A549 (cell line): ENCODE results near the gene LTA4H.

Experiments
- CEBPB ChIP-seq, 2 experiments: fragments of >200 bp in 1 of 2; sonication (Bioruptor Twin) in 1 of 2; formaldehyde crosslinking in 1 of 2; IDR thresholded peaks; 2 replicates each; pipeline ENCODE4 v1.6.1; 2012 to 2016
- POLR2A ChIP-seq: IDR thresholded peaks from 2 replicates; pipeline ENCODE4 v1.6.1; 2012; ENCODE audit warnings: mild to moderate bottlenecking, low read length
- RCOR1 ChIP-seq: fragments of 150-350 bp; IDR thresholded peaks from 2 replicates; pipeline ENCODE4 v1.6.1; 2014; ENCODE audit warnings: antibody characterized with exemption, low read length, low read depth

GRCh38 chr12:96049101-96049500 lies 13.7 kb upstream of the LTA4H start:
- TF ChIP-seq POLR2A: no peak
- TF ChIP-seq RCOR1: no peak
- no peak for TF ChIP-seq CEBPB (IDR thresholded peaks at IDR 0.05)
